Gastrocnemius medialis (tissue), 4 donors: ENCODE data around the gene CCDC182.

ENCODE experiments used
- CTCF ChIP-seq, 5 experiments: fragments of 450-650 bp in 3 of 5; fragments of 200-600 bp in 2 of 5; sonication (generic) in 2 of 5; IDR thresholded peaks in 4 of 5; conservative IDR thresholded peaks in 1 of 5; 1 replicate in 4 of 5; 2 replicates in 1 of 5; pipeline ENCODE4 v1.5.1; 2016 to 2019; ENCODE audit warnings: antibody characterized with exemption in 5 of 5, mild to moderate bottlenecking in 3 of 5, moderate library complexity in 3 of 5
- POLR2A ChIP-seq, 2 donors: fragments of 450-650 bp; IDR thresholded peaks; one replicate each; pipeline ENCODE4 v1.6.1; 2017; ENCODE audit warnings: antibody characterized with exemption in 2 of 2, mild to moderate bottlenecking in 2 of 2, moderate library complexity in 2 of 2

- TF ChIP-seq CTCF (IDR thresholded peaks at IDR 0.05 in 4 of 5, conservative IDR thresholded peaks at IDR 0.05 in 1 of 5), result no peak
- TF ChIP-seq POLR2A (IDR thresholded peaks at IDR 0.05), result no peak
Measured at GRCh38 chr17:57696050-57696449, 49.0 kb downstream of the CCDC182 start.
